HEK293T (cell line): ENCODE measurements around the gene PREP.

Source experiments
- CTBP1 ChIP-seq: fragments of 450-650 bp; IDR thresholded peaks from 2 replicates; pipeline ENCODE4 v1.6.1; 2016; ENCODE audit warnings: borderline replicate concordance
- FOXA1 ChIP-seq: fragments of 450-650 bp; IDR thresholded peaks from 2 replicates; pipeline ENCODE4 v1.6.1; 2016; ENCODE audit warnings: mild to moderate bottlenecking
- FOXM1 ChIP-seq: fragments of 450-650 bp; IDR thresholded peaks from 2 replicates; pipeline ENCODE4 v1.6.1; 2017; ENCODE audit warnings: mild to moderate bottlenecking, borderline replicate concordance
- HDGF ChIP-seq: fragments of 450-650 bp; IDR thresholded peaks from 2 replicates; pipeline ENCODE4 v1.6.1; 2017; ENCODE audit warnings: antibody characterized with exemption, borderline replicate concordance
- L3MBTL2 ChIP-seq: fragments of 450-650 bp; conservative IDR thresholded peaks from 2 replicates; pipeline ENCODE4 v1.6.1; 2016; ENCODE audit warnings: mild to moderate bottlenecking
- SP1 ChIP-seq: fragments of 450-650 bp; IDR thresholded peaks from 2 replicates; pipeline ENCODE4 v1.6.1; 2017
- SUZ12 ChIP-seq: fragments of 450-650 bp; IDR thresholded peaks from 2 replicates; pipeline ENCODE4 v1.6.1; 2016; ENCODE audit warnings: mild to moderate bottlenecking
- TARDBP ChIP-seq: fragments of 450-650 bp; IDR thresholded peaks from 2 replicates; pipeline ENCODE4 v1.6.1; 2016
- ZNF384 ChIP-seq: fragments of 450-650 bp; IDR thresholded peaks from 2 replicates; pipeline ENCODE4 v1.6.1; 2016

DNA sequence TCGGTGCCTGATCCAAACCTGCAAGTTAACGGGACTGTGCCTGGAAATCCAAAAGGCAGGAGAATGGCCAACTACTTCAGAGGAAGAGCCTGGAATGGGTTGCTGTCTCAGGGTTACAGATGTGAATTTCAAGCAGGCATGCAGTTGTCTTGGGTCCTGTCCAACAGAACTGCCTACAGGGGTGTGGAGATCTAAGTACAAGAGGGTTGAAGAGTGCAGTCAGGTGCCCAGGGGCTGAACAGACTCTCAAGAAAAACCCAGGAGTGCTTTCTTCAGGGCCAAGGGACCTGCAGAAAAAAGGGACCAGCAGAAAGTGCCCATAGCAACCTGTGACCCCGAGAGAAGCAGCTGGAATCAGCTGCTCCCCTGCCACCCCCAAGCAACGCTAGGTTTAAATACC lies 71.0 kb downstream of the PREP start:
- TF ChIP-seq HDGF, result no peak
- no peak for TF ChIP-seq SUZ12
- no peak for TF ChIP-seq L3MBTL2
- TF ChIP-seq CTBP1, result no peak
- TF ChIP-seq SP1, result no peak
- no peak for TF ChIP-seq FOXM1
- TF ChIP-seq ZNF384, result no peak
- no peak for TF ChIP-seq FOXA1
- no peak for TF ChIP-seq TARDBP
